Hepatocyte (in vitro differentiated cells): ENCODE measurements around the gene ANKRD36C. TPM values are rescaled to one million over a fixed set of nuclear protein-coding genes. Genes with fewer than 3 reads are reported as not detected.
"Not testable (repeated sequence)": the region's sequence is repeated elsewhere in the genome, so short reads cannot be mapped to it uniquely, and the experiment has no call there.

Experiments
- DNase-seq: peaks from one replicate; pipeline ENCODE4 v3.0.0-alpha.2; 2016; ENCODE audit warnings: low spot score
- H2AFZ ChIP-seq: fragments of 200-600 bp; sonication (generic); 2 replicates; pipeline ENCODE4 v1.6.0; 2016; ENCODE audit warnings: antibody characterized with exemption, mild to moderate bottlenecking
- H3K27ac ChIP-seq: fragments of 200-600 bp; sonication (generic); 2 replicates; pipeline ENCODE4 v1.5.1; 2016; ENCODE audit warnings: mild to moderate bottlenecking
- H3K27me3 ChIP-seq: fragments of 200-600 bp; sonication (generic); 2 replicates; pipeline ENCODE4 v1.6.1; 2016
- H3K36me3 ChIP-seq: fragments of 200-600 bp; sonication (generic); replicated peaks from 2 replicates; pipeline ENCODE4 v1.5.1; 2016; ENCODE audit warnings: low read depth; ENCODE audit not compliant: insufficient read depth
- H3K4me1 ChIP-seq: fragments of 200-600 bp; sonication (generic); 2 replicates; pipeline ENCODE4 v1.5.1; 2016; ENCODE audit warnings: mild to moderate bottlenecking, moderate library complexity; ENCODE audit not compliant: insufficient read depth
- H3K4me2 ChIP-seq: fragments of 200-600 bp; sonication (generic); 2 replicates; pipeline ENCODE4 v1.6.0; 2016
- H3K4me3 ChIP-seq: fragments of 200-600 bp; sonication (generic); 2 replicates; pipeline ENCODE4 v1.5.1; 2016; ENCODE audit warnings: mild to moderate bottlenecking
- H3K79me2 ChIP-seq: fragments of 200-600 bp; sonication (generic); 2 replicates; pipeline ENCODE4 v1.6.0; 2017; ENCODE audit warnings: mild to moderate bottlenecking
- H3K9me2 ChIP-seq: fragments of 200-600 bp; sonication (generic); replicated peaks from 2 replicates; pipeline ENCODE4 v1.6.0; 2017; ENCODE audit warnings: mild to moderate bottlenecking; ENCODE audit not compliant: insufficient read depth
- H3K9me3 ChIP-seq: fragments of 200-600 bp; sonication (generic); 2 replicates; pipeline ENCODE4 v1.5.1; 2016; ENCODE audit warnings: low read depth, mild to moderate bottlenecking
- H4K20me1 ChIP-seq: fragments of 200-600 bp; sonication (generic); 2 replicates; pipeline ENCODE4 v1.6.0; 2016; ENCODE audit warnings: mild to moderate bottlenecking; ENCODE audit not compliant: insufficient read depth, poor library complexity, severe bottlenecking
- WGBS: methylation state at CpG from one replicate; pipeline ENCODE4 v1.1.6; 2016; ENCODE audit warnings: low lambda C conversion rate; ENCODE audit errors: missing lambda C conversion rate; 5-methylcytosine and 5-hydroxymethylcytosine counted together
- polyA plus RNA-seq: library from polyadenylated mRNA; unstranded; fragments of >200 nt; fragmentation: Nextera tagmentation; extraction: Ambion mirVana; gene quantifications from 2 replicates; pipeline ENCODE4 v1.2.1, GENCODE V29; 2016
- total RNA-seq: library from RNA; depleted of rRNA; stranded (reverse); fragments of >200 nt; gene quantifications from 2 replicates; pipeline ENCODE4 v1.2.3, GENCODE V29; 2014
- TF ChIP-seq, protein P1 (sequence below): fragments of 200-600 bp; sonication (generic); IDR thresholded peaks from 2 replicates; pipeline ENCODE4 v1.5.1; 2016; ENCODE audit warnings: antibody characterized with exemption, mild to moderate bottlenecking; ENCODE audit not compliant: poor library complexity

The ANKRD36C gene
- total and polyA plus RNA-seq, 2 experiments from 2014 or later, result 16.8 to 29.6 TPM

DNA sequence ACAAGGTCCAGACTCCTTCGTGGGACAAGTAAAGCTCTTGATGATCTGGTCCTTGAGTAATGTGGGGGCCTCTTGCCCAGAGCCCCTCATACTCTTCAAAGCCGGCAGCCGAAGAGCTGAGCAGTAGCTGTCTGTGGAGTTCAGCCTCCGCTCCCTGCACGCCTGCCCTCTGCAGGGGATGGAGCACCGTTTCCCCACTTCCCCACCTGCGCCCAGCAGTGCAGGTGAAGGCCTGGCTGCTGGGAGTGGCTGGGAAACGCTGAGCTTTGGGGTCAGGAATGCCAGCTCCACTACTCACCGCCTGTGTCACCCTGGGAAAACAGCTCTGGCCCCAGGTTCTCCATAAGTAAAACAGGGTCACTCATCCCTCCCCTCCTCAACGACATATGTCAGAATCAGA is 18.2 kb upstream of the ANKRD36C start:
- Histone ChIP-seq H3K27ac (peak overlapping the region; percentile 92), H3K4me3 (peak overlapping the region; percentile 36), H3K4me2 (peak overlapping the region; percentile 92), H2AFZ (peak overlapping the region; percentile 76)
- H3K9me3 ChIP-seq, H3K27me3 ChIP-seq, H3K4me1 ChIP-seq, H3K9me2 ChIP-seq, H3K36me3 ChIP-seq, H3K79me2 ChIP-seq, H4K20me1 ChIP-seq: not testable (repeated sequence)
- WGBS, result 6% methylated on average over 9 of the region's 10 CpGs
- DNase-seq, result peak; percentile 62
- TF ChIP-seq, protein P1, sequence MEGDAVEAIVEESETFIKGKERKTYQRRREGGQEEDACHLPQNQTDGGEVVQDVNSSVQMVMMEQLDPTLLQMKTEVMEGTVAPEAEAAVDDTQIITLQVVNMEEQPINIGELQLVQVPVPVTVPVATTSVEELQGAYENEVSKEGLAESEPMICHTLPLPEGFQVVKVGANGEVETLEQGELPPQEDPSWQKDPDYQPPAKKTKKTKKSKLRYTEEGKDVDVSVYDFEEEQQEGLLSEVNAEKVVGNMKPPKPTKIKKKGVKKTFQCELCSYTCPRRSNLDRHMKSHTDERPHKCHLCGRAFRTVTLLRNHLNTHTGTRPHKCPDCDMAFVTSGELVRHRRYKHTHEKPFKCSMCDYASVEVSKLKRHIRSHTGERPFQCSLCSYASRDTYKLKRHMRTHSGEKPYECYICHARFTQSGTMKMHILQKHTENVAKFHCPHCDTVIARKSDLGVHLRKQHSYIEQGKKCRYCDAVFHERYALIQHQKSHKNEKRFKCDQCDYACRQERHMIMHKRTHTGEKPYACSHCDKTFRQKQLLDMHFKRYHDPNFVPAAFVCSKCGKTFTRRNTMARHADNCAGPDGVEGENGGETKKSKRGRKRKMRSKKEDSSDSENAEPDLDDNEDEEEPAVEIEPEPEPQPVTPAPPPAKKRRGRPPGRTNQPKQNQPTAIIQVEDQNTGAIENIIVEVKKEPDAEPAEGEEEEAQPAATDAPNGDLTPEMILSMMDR, result peak; percentile 22

DNA sequence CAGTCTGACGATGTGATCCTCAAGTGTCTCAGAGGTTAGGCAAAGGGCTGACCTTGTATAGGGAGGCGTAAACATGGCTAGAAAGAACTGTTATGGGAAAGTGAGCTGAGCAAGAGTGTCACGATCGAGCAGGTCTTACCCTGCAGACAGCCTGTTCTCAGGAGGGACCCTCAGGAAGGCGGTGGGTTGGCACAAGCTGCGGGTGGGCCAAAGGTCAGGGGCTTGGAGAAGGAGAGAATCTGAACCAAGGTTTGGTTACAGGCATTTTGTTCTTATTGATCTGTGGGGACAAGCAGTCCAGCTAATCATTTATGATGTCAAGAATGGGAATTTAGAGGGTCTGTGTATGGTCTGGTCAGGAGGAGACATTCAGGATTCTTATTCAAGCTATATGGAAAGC is 16.4 kb upstream of the ANKRD36C start:
- DNase-seq, H3K36me3 ChIP-seq, H2AFZ ChIP-seq, H3K4me3 ChIP-seq, H4K20me1 ChIP-seq, H3K9me3 ChIP-seq, H3K79me2 ChIP-seq, H3K27me3 ChIP-seq, H3K4me2 ChIP-seq, H3K4me1 ChIP-seq, H3K27ac ChIP-seq, H3K9me2 ChIP-seq: not testable (repeated sequence)
- WGBS, result 74% methylated on average over 6 of the region's 6 CpGs

DNA sequence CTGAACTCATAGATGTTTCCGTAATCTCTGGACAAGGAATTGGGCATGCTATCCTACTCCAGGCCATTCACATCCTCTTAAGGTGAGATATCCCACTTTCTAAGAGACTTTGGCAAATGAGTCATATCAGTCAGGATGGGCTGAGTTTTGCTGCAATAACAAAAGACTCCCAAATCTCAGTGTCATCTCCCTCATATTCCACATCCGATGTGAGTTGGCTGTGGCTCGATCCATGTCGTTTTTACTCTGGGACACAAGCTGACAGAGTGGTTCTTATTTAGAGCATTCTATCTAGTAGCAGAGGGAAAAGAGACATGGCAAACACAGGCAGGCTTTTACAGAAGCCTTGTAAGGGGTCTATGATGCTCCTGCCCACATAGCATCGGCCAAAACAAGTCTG is 14.6 kb upstream of the ANKRD36C start:
- WGBS, result 92% methylated on average over 5 of the region's 5 CpGs

DNA sequence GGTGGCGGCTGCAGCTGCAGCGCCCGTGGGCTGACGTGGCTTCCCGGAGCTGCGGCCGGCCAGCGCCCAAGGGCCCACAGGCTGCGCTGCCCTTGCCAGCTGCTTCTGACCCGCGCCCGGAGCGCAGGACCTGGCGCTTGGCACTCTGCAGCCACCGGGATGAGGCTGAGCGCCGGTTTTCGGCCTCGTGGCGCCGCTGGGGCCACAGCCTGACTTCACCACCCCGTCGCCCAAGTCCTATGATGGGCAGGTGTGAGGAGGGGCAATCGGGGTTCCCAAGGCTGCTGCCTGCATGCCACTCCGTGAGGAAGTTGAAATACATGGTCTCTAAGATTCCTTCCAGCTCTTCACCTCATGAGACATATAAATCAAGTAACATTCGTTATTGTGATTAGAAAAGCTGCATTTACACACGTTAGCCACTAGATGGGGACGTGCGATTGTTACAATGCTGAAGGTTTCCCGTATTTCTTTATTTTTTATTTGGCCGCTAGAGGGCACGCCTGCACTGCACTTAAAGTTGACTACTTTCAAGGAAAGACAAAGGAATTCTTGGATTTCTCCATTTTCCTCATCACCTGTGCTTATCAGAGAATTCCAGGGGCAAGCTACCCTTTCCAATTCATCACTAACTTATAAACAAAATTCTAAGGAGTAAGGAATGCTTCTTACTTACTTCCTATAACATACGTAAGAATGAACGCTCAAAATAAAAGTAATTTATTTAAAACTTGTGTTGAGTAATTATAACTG is 1.1 kb upstream of the ANKRD36C start:
- peak; percentile 18 for DNase-seq
- H4K20me1 ChIP-seq, H3K9me3 ChIP-seq, H3K4me1 ChIP-seq, H3K27me3 ChIP-seq, H3K9me2 ChIP-seq, H3K36me3 ChIP-seq, H3K79me2 ChIP-seq: not testable (repeated sequence)
- peak overlapping the region; percentile 88 for H3K27ac ChIP-seq
- TF ChIP-seq, protein P1, result peak; percentile 82
- peak overlapping the region; percentile 93 for H3K4me3 ChIP-seq
- H2AFZ ChIP-seq, result peak overlapping the region; percentile 100
- WGBS, result 5% methylated on average over 32 of the region's 34 CpGs
- peak overlapping the region; percentile 100 for H3K4me2 ChIP-seq

More for the DNA sequence above, 14.6 kb upstream of the ANKRD36C start:
- H3K79me2 ChIP-seq, H3K4me3 ChIP-seq, H3K9me3 ChIP-seq, H3K36me3 ChIP-seq, H3K4me2 ChIP-seq, H4K20me1 ChIP-seq, H3K9me2 ChIP-seq, H3K27ac ChIP-seq, H2AFZ ChIP-seq, H3K4me1 ChIP-seq, DNase-seq, H3K27me3 ChIP-seq: not testable (repeated sequence)

DNA sequence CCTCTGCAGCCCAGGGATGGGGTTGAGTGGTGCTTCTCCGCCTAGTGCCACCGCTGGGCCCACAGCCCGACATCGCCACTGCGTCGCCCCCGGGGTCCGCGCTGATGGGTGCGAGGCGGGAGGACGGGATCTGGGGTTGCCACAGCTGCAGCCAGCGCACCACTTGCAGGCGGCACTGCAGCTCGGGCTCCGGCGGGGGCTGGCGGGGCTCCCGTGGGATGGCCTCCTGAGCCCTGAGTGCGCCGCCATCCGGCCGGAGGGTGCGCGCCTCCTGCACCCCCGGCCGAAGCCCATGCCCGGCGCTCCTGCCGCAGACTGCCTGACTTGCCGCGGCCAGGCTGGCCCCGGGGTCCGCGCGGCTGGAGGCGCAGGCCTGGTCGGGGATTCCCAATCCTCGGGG is 478 bp upstream of the ANKRD36C start:
- not testable (repeated sequence) for H3K79me2 ChIP-seq, H3K36me3 ChIP-seq, H3K9me2 ChIP-seq, H4K20me1 ChIP-seq, H3K27me3 ChIP-seq, DNase-seq, H3K9me3 ChIP-seq, H3K4me1 ChIP-seq
- Histone ChIP-seq H3K4me3 (peak overlapping the region; percentile 93), H3K27ac (peak overlapping the region; percentile 88), H2AFZ (peak overlapping the region; percentile 100), H3K4me2 (peak overlapping the region; percentile 100)
- WGBS, result 0% methylated on average over 7 of the region's 39 CpGs

DNA sequence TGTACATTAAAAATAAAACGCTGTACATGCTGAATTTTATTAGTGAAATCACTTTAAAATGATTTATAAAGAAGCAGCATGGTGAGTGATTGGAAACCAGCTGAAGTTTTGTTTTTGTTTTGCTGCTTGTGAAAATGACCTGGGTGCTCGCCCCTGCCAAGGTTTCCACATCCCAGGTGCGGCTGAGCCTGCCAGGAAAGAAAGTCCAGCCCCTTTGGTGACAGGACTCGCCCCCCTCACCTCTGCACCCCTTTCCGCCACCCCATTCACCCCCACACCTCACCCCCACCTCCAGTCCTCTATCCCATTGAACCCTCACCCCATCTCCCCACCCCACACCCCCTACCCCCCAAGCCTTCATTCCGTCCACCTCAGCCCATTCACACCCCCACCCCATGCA is 740 bp downstream of the ANKRD36C start:
- H3K27ac ChIP-seq, result not testable (repeated sequence)
- H3K4me2 ChIP-seq, result peak overlapping the region; percentile 76

DNA sequence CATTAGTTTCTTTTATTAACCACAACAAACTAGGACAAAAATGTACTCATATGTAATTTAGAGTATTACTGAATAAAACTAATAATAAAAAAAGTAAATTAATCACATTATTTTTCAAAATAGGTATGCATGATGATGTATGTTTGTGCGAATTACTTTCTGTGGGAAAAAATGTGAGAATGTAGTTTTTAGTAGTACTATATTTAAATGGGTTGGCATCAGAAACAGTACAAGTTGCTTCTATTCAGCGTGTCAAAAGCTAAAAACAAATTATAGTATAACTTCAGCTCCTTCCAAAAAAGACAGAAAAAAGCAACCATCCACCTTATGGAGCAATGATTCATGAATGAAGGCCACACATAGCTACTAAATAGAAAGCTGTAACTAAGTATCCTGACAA is 40.0 kb downstream of the ANKRD36C start:
- not testable (repeated sequence) for H3K79me2 ChIP-seq, H3K4me1 ChIP-seq, DNase-seq, H3K36me3 ChIP-seq, H2AFZ ChIP-seq, H4K20me1 ChIP-seq, H3K27ac ChIP-seq, H3K9me2 ChIP-seq, H3K4me2 ChIP-seq, H3K27me3 ChIP-seq, H3K4me3 ChIP-seq, H3K9me3 ChIP-seq
- 47% methylated on average over 2 of the region's 2 CpGs for WGBS

More for the DNA sequence above, 740 bp downstream of the ANKRD36C start:
- not testable (repeated sequence) for H3K27me3 ChIP-seq, H3K4me1 ChIP-seq, H3K9me3 ChIP-seq, H2AFZ ChIP-seq, H3K9me2 ChIP-seq, H4K20me1 ChIP-seq, H3K79me2 ChIP-seq, DNase-seq, H3K36me3 ChIP-seq
- peak overlapping the region; percentile 30 for H3K4me3 ChIP-seq
- 26% methylated on average over 1 of the region's 6 CpGs for WGBS
